ENCODE results near the gene TCEA2.
A peak's percentile ranks its signal among the peaks of the same experiment; 100 is the strongest.

The TCEA2 gene

GRCh38 chr20:64038565-64039292 is 24.3 kb upstream of the TCEA2 start:
- peak; percentile 31 for TF ChIP-seq POLR2A (IDR thresholded peaks at IDR 0.05; ENCODE audit: extremely low read depth, insufficient read length)
- TF ChIP-seq CTCF (IDR thresholded peaks at IDR 0.05; ENCODE audit: low read depth, low read length), result peak; percentile 62
- peak; percentile 59; the same call in 1 of the 2 replicates for TF ChIP-seq MYC (IDR thresholded peaks at IDR 0.05; ENCODE audit: low read depth, low read length)
- TF ChIP-seq MAX (IDR thresholded peaks at IDR 0.05; ENCODE audit: low read depth, low read length), result peak; percentile 79
- DNase-seq (ENCODE audit: low read depth), result peak; percentile 89
- H3K4me3 ChIP-seq (ENCODE audit: low read depth, low read length), result peak overlapping the region; percentile 28

- peak overlapping the region; percentile 25 for H3K4me3 ChIP-seq (ENCODE audit: low read depth, low read length)
- no peak for DNase-seq (ENCODE audit: low read depth)
- TF ChIP-seq MAX (IDR thresholded peaks at IDR 0.05; ENCODE audit: low read depth, low read length), result no peak
- no peak; the same call in 1 of the 2 replicates for TF ChIP-seq MYC (IDR thresholded peaks at IDR 0.05; ENCODE audit: low read depth, low read length)
- TF ChIP-seq POLR2A (IDR thresholded peaks at IDR 0.05; ENCODE audit: extremely low read depth, insufficient read length), result no peak
- no peak for TF ChIP-seq CTCF (IDR thresholded peaks at IDR 0.05; ENCODE audit: low read depth, low read length)
Observed at GRCh38 chr20:64039293-64040160, 23.5 kb upstream of the TCEA2 start.

GRCh38 chr20:64040231-64041039 is 22.6 kb upstream of the TCEA2 start:
- DNase-seq (ENCODE audit: low read depth), result no peak
- H3K4me3 ChIP-seq (ENCODE audit: low read depth, low read length), result no peak overlapping the region
- TF ChIP-seq MAX (IDR thresholded peaks at IDR 0.05; ENCODE audit: low read depth, low read length) (peak; percentile 69), POLR2A (IDR thresholded peaks at IDR 0.05; ENCODE audit: extremely low read depth, insufficient read length) (no peak), CTCF (IDR thresholded peaks at IDR 0.05; ENCODE audit: low read depth, low read length) (no peak), MYC (IDR thresholded peaks at IDR 0.05; ENCODE audit: low read depth, low read length) (no peak)

GRCh38 chr20:64041040-64041780 is 21.8 kb upstream of the TCEA2 start:
- DNase-seq (ENCODE audit: low read depth), result peak; percentile 90
- TF ChIP-seq MAX (IDR thresholded peaks at IDR 0.05; ENCODE audit: low read depth, low read length) (peak; percentile 91), CTCF (IDR thresholded peaks at IDR 0.05; ENCODE audit: low read depth, low read length) (no peak), MYC (IDR thresholded peaks at IDR 0.05; ENCODE audit: low read depth, low read length) (peak; percentile 97), POLR2A (IDR thresholded peaks at IDR 0.05; ENCODE audit: extremely low read depth, insufficient read length) (no peak)
- no peak overlapping the region for H3K4me3 ChIP-seq (ENCODE audit: low read depth, low read length)

DNA sequence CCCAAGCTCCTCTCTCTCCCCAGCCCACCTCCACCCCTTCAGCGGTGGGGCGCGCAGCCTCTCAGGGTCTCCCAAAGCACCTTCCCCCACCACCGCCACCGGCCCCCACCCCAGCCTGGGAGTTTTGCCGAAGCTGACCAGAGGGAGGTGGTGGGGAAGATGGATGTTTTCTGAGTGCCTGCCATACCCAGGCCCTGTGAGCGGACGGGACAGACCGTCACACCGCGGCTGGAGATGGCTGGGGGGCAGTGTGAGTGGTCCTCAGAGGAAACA is 21.3 kb upstream of the TCEA2 start:
- no peak for DNase-seq (ENCODE audit: low read depth)
- TF ChIP-seq POLR2A (IDR thresholded peaks at IDR 0.05; ENCODE audit: extremely low read depth, insufficient read length), result no peak
- TF ChIP-seq MYC (IDR thresholded peaks at IDR 0.05; ENCODE audit: low read depth, low read length), result no peak
- TF ChIP-seq MAX (IDR thresholded peaks at IDR 0.05; ENCODE audit: low read depth, low read length), result no peak
- no peak for TF ChIP-seq CTCF (IDR thresholded peaks at IDR 0.05; ENCODE audit: low read depth, low read length)
- H3K4me3 ChIP-seq (ENCODE audit: low read depth, low read length), result peak overlapping the region; percentile 25
